Upper lobe of left lung (tissue), 4 donors: ENCODE measurements around the gene FBXW8.

Experiments
- CTCF ChIP-seq, 6 experiments: fragments of 450-650 bp in 4 of 6; fragments of 200-600 bp in 2 of 6; sonication (generic) in 2 of 6; IDR thresholded peaks; one replicate each; pipeline ENCODE4 v1.5.1; 2016 to 2019; ENCODE audit warnings: antibody characterized with exemption in 6 of 6
- EP300 ChIP-seq, 4 donors: sonication (generic); formaldehyde crosslinking; IDR thresholded peaks; one replicate each; pipeline ENCODE4 v1.5.1; 2017; ENCODE audit warnings: antibody characterized with exemption in 4 of 4, control low read depth in 2 of 4
- POLR2A ChIP-seq, 4 donors: fragments of 450-650 bp; IDR thresholded peaks; one replicate each; pipeline ENCODE4 v1.5.1; 2016 to 2017; ENCODE audit warnings: antibody characterized with exemption in 4 of 4, mild to moderate bottlenecking in 2 of 4
- POLR2AphosphoS5 ChIP-seq, 2 donors: sonication (generic); formaldehyde crosslinking; IDR thresholded peaks; one replicate each; pipeline ENCODE4 v1.5.1; 2017; ENCODE audit warnings: antibody characterized with exemption in 2 of 2

- TF ChIP-seq CTCF (IDR thresholded peaks at IDR 0.05) (no peak), POLR2A (IDR thresholded peaks at IDR 0.05) (no peak), POLR2AphosphoS5 (IDR thresholded peaks at IDR 0.05) (no peak), EP300 (IDR thresholded peaks at IDR 0.05) (no peak)
Measured at GRCh38 chr12:116959845-116960514, 49.2 kb downstream of the FBXW8 start.
